GM18505 (cell line): Measurements from ENCODE around the gene FUS.
A peak's percentile ranks its signal among the peaks of the same experiment; 100 is the strongest.
"Not testable (repeated sequence)": the region's sequence is repeated elsewhere in the genome, so short reads cannot be mapped to it uniquely, and the experiment has no call there.

Experiments used
- ATAC-seq: cut with Tn5 transposase; IDR thresholded peaks from one replicate; pipeline ENCODE4 v1.9.1; 2021; ENCODE audit not compliant: unreplicated experiment
- POLR2A ChIP-seq: IDR thresholded peaks from 4 replicates; pipeline ENCODE4 v1.6.1; 2011; ENCODE audit warnings: borderline replicate concordance; ENCODE audit not compliant: insufficient read depth, insufficient read length; ENCODE audit errors: extremely low read depth

The FUS gene

DNA sequence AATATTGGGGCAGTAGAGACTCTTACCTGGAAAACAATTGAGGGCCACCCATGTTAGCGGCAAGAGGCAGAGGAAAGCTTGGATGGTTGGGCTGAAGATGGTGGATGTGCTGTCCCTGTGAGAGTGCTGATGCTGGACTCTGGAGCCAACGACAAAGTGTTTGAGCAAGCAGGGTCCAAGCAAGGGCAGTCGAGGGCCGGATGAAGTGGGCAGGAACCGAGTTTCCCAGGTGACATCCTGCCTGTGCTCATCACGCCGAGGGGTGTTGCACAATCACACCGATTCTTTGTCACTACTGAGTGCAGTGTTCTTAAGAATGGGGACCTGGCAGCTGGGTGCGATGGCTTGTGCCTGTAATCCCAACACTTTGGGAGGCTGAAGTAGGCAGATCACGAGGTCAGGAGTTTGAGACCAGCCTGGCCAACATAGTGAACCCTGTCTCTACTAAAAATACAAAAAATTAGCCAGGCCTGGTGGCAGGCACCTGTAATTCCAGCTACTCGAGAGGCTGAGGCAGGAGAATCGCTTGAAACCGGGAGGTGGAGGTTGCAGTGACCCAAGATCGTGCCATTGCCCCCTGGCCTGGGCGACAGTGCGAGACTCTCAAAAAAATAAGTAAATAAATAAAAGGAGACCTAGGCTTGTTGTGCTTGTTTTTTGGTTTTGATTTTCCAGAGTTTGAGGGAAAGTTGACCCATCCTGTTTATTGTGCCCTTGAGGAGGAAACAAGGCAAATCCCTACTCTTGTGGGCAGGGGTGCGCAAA is 16.6 kb downstream of the FUS start:
- peak; percentile 15 for TF ChIP-seq POLR2A
- no peak for ATAC-seq

- ATAC-seq, result no peak
- TF ChIP-seq POLR2A, result peak; percentile 17
Measured at GRCh38 chr16:31198207-31198882, 18.4 kb downstream of the FUS start.

DNA sequence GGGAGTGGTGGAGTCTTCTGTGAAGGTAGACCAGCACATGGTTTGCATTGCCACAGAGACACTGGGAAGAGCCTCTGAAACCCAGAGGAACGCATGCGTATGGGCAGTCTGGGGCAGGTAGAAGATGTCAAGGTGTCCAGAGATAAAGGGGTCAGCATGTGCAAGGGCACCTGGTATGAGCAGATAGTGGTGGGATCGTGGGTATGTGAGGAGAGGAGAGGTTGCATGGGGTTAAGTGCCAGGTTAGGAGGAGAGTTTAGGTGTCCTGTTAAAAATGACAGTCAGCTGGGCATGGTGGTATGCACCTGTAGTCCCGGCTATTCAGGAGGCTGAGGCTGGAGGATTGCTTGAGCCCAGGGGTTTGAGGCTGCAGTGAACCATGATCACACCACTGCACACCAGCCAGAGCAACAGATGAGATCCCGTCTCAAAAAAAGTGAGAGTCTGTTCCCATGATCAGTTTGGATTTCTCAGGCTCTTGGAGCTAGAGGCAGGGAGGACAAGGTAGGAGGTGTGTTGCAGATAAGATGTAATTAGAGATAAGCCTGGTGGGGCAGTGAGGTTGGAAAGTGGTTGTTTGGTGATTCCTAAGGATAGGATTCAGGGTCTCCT is 19.6 kb downstream of the FUS start:
- no peak for TF ChIP-seq POLR2A
- no peak for ATAC-seq

DNA sequence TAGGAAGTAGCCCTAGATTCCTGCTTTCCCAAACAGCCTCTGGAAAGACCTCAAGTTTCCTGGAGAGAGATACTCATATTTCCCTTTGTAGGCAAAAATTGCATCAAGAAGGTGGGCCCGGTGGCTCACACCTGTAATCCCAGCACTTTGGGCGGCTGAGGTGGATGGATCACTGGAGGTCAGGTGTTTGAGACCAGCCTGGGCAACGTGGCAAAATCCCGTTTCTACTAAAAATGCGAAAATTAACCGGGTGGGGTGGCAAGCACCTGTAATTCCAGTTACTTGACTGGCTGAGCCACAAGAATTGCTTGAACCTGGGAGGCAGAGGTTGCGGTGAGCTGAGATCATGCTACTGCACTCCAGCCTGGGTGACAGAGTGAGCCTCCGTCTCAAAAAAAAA is 20.2 kb downstream of the FUS start:
- not testable (repeated sequence) for ATAC-seq

GRCh38 chr16:31200821-31201568 is 21.1 kb downstream of the FUS start:
- ATAC-seq, result no peak
- no peak for TF ChIP-seq POLR2A

- ATAC-seq, result peak; percentile 56
- TF ChIP-seq POLR2A, result no peak
Measured at GRCh38 chr16:31201582-31202413, 21.9 kb downstream of the FUS start.

- TF ChIP-seq POLR2A, result peak; percentile 71
- ATAC-seq, result peak; percentile 24
Measured at GRCh38 chr16:31202414-31203375, 22.8 kb downstream of the FUS start, which contains the start of gene PYCARD. Gene PYCARD, minus strand, starts transcription at chr16:31202760. Its CDS starts 70 bp downstream, at chr16:31202690.

DNA sequence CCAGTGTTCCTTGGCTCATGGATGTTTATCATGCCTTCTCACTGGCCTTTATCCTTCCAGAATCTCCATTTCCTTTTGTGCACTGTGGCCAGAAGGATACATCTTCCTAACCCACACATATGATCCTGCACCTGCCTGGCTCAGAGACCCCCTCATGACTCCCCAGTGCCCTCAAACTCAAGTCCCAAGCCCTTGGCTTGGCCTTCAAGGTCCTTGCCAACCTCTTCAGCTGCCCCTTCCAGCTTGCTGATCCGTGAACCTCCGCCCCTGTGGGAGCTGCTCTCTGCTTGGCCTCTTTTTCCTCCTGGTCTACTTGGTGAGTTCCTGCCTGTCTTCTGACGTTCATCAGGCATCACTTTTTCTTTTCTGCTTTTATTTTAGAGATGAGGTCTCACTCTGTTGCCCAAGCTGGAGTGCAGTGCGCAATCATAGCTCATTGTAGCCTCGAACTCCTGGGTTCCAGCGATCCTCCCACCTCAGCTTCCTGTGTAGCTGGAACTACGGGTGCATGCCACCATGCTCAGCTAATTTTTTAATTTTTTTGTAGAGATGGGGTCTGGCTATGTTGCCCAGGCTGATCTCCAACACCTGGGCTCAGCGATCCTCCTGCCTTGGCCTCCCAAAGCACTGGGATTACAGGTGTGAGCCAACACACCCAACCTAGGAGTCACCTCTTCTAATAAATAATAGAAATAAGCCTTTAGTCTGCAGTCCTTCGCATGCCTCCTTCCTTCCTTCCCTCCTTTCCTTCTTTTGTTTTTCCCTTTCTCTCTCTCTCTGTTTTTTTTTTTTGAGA is 25.1 kb downstream of the FUS start:
- TF ChIP-seq POLR2A, result no peak
- ATAC-seq, result no peak

- no peak for TF ChIP-seq POLR2A
- no peak for ATAC-seq
Measured at GRCh38 chr16:31206776-31207175, 26.8 kb downstream of the FUS start.

GRCh38 chr16:31213342-31213741 is 33.4 kb downstream of the FUS start:
- no peak for ATAC-seq
- no peak for TF ChIP-seq POLR2A
